Ishikawa (cell line): ENCODE data around the gene SYNDIG1L.

Experiments
- CEBPB ChIP-seq: IDR thresholded peaks from 2 replicates; pipeline ENCODE4 v1.6.1; 2012
- CREB1 ChIP-seq: IDR thresholded peaks from 2 replicates; pipeline ENCODE4 v1.6.1; 2012; ENCODE audit warnings: low read depth
- EGR1 ChIP-seq: IDR thresholded peaks from 2 replicates; pipeline ENCODE4 v1.6.1; 2012
- EP300 ChIP-seq: IDR thresholded peaks from 2 replicates; pipeline ENCODE4 v1.6.1; 2012; ENCODE audit warnings: borderline replicate concordance
- FOXM1 ChIP-seq: IDR thresholded peaks from 2 replicates; pipeline ENCODE4 v1.6.1; 2012; ENCODE audit warnings: low read depth, borderline replicate concordance
- MAX ChIP-seq: IDR thresholded peaks from 2 replicates; pipeline ENCODE4 v1.6.1; 2012
- NFIC ChIP-seq: IDR thresholded peaks from 2 replicates; pipeline ENCODE4 v1.6.1; 2012
- RAD21 ChIP-seq: IDR thresholded peaks from 2 replicates; pipeline ENCODE4 v1.6.1; 2012; ENCODE audit warnings: low read depth
- REST ChIP-seq: IDR thresholded peaks from 2 replicates; pipeline ENCODE4 v1.6.1; 2012; ENCODE audit warnings: low read depth, mild to moderate bottlenecking
- TAF1 ChIP-seq: IDR thresholded peaks from 2 replicates; pipeline ENCODE4 v1.6.1; 2012; ENCODE audit warnings: low read depth, mild to moderate bottlenecking
- TCF12 ChIP-seq: IDR thresholded peaks from 2 replicates; pipeline ENCODE4 v1.6.1; 2012; ENCODE audit warnings: low read depth
- USF1 ChIP-seq: IDR thresholded peaks from 2 replicates; pipeline ENCODE4 v1.6.1; 2012
- YY1 ChIP-seq: IDR thresholded peaks from 2 replicates; pipeline ENCODE4 v1.6.1; 2012; ENCODE audit warnings: low read depth
- ZBTB7A ChIP-seq: IDR thresholded peaks from 2 replicates; pipeline ENCODE4 v1.6.1; 2012; ENCODE audit warnings: low read depth

SYNDIG1L gene

GRCh38 chr14:74368026-74368425, 58.0 kb downstream of the SYNDIG1L start:
- no peak for TF ChIP-seq FOXM1
- TF ChIP-seq EGR1 = no peak
- no peak for TF ChIP-seq TAF1
- TF ChIP-seq MAX = no peak
- no peak for TF ChIP-seq YY1
- no peak for TF ChIP-seq ZBTB7A
- no peak for TF ChIP-seq RAD21
- TF ChIP-seq CREB1 = no peak
- TF ChIP-seq NFIC = no peak
- no peak for TF ChIP-seq CEBPB
- no peak for TF ChIP-seq EP300

- no peak for TF ChIP-seq TAF1
- no peak for TF ChIP-seq NFIC
- TF ChIP-seq YY1 = no peak
- no peak for TF ChIP-seq FOXM1
- no peak for TF ChIP-seq CREB1
- TF ChIP-seq REST = no peak
- no peak for TF ChIP-seq USF1
- TF ChIP-seq EGR1 = no peak
- TF ChIP-seq EP300 = no peak
Measured at GRCh38 chr14:74364271-74364880, 61.6 kb downstream of the SYNDIG1L start.

GRCh38 chr14:74362361-74362915, 63.6 kb downstream of the SYNDIG1L start:
- TF ChIP-seq RAD21 = peak; percentile 98
- TF ChIP-seq CEBPB = peak; percentile 54; the same call in 1 of the 2 replicates
- no peak for TF ChIP-seq EP300
- TF ChIP-seq MAX = 0 out of 2 replicates have a peak, but pooled peaks have one; percentile 22
- no peak for TF ChIP-seq YY1
- no peak for TF ChIP-seq FOXM1

GRCh38 chr14:74360163-74360562, 65.8 kb downstream of the SYNDIG1L start:
- TF ChIP-seq MAX = no peak
- TF ChIP-seq USF1 = no peak
- no peak for TF ChIP-seq CREB1
- TF ChIP-seq REST = no peak
- no peak for TF ChIP-seq TCF12
- no peak for TF ChIP-seq YY1
- TF ChIP-seq EGR1 = no peak
- TF ChIP-seq TAF1 = no peak
- TF ChIP-seq EP300 = no peak

- TF ChIP-seq CREB1 (no peak), NFIC (no peak), REST (no peak), CEBPB (no peak), EP300 (no peak), TAF1 (no peak), TCF12 (no peak)
Measured at GRCh38 chr14:74358176-74358829, 67.7 kb downstream of the SYNDIG1L start.
